Activated T-cell treated with anti-CD3 and anti-CD28 coated beads, Interleukin-2, amount 50 U/mL, for 24 hours (primary cell): ENCODE results near the gene CABP4.

Experiments
- DNase-seq: peaks from one replicate; pipeline ENCODE4 v3.0.0-alpha.2; 2020
- H3K27ac Mint-ChIP-seq: 2 replicates; pipeline ENCODE4 v1.8.0; 2020; ENCODE audit warnings: mild to moderate bottlenecking, mixed read lengths
- H3K27me3 Mint-ChIP-seq: 2 replicates; pipeline ENCODE4 v1.8.0; 2020; ENCODE audit warnings: mixed read lengths
- H3K36me3 Mint-ChIP-seq: 2 replicates; pipeline ENCODE4 v1.8.0; 2020; ENCODE audit warnings: low read depth, mixed read lengths
- H3K4me1 Mint-ChIP-seq: 2 replicates; pipeline ENCODE4 v1.8.0; 2020; ENCODE audit warnings: low read depth, mixed read lengths
- H3K4me3 Mint-ChIP-seq: 2 replicates; pipeline ENCODE4 v1.8.0; 2020; ENCODE audit warnings: mild to moderate bottlenecking, moderate library complexity, mixed read lengths
- H3K9me3 Mint-ChIP-seq: 2 replicates; pipeline ENCODE4 v1.8.0; 2020; ENCODE audit warnings: mixed read lengths

The CABP4 gene

DNA sequence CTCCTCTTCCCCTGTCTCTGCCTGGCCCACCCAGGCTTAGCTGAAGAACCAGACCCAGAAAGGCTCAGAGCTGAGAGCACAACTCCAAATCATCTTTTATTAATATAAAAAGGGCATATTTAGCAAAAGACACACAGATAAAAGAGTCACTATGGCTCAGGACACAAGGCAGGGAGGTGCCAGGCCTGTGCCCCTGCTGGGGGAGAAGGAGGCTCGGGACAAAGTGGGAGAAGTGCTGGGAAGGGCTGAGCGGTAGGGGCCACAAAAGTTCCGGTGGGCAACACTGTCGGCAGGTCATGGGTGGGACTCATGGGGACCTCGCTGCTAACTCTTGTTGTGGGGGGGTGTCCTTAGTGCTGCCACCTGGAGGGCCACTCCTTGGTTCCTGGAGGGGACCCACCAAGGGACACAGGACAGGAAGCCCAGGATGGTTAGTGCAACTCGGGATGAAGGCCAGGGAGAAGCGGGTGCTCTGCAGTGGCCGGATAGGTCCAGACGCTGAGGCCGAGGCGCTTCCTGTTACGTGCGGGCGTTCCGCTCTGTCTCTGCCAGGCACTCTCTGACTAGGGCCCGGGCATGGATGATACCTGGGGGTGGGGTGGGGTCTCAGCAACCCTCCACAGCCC lies 51.4 kb downstream of the CABP4 start:
- Mint-ChIP-seq H3K27ac (peak overlapping the region; percentile 97), H3K4me3 (peak overlapping the region; percentile 91), H3K9me3 (no peaks in the 10 kb centered on the region), H3K4me1 (peaks cover 46% of the 10 kb centered on the region), H3K36me3 (peaks cover 43% of the 10 kb centered on the region), H3K27me3 (no peaks in the 10 kb centered on the region)
- DNase-seq = no peak

DNA sequence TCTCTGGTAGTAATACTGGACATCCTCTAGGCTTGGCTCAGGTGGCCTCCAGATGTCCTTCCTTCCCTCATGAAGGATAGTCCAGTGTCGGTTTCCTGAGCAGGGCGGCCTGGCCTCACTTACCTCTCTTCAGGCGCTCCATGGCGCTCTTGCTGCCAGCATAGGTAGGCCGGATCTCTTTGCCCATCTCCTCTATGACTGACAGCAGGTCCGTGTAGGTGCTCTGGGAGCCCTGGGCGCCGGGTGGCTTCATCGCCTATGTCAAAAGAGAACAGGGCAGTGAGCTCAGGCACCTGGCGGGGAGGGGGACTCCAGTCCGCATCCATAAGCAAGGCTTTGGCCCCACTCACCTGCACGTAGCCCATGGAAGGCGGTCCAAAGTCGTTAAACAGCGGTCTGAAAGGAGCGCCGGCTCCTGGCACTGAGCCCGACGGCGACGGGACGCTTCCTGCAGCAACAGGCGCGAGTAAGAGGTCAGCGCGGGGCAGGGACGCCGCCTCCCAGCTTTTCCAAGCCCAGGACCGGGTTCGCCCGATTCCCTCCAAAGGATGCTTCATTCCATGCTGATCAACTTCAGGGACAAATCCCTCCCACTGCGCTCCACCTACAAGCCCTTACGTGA lies 52.2 kb downstream of the CABP4 start:
- Mint-ChIP-seq H3K27ac (peak overlapping the region; percentile 97), H3K9me3 (no peaks in the 10 kb centered on the region), H3K4me1 (peaks cover 40% of the 10 kb centered on the region), H3K4me3 (peak overlapping the region; percentile 91), H3K27me3 (no peaks in the 10 kb centered on the region), H3K36me3 (peaks cover 35% of the 10 kb centered on the region)
- DNase-seq = no peak

DNA sequence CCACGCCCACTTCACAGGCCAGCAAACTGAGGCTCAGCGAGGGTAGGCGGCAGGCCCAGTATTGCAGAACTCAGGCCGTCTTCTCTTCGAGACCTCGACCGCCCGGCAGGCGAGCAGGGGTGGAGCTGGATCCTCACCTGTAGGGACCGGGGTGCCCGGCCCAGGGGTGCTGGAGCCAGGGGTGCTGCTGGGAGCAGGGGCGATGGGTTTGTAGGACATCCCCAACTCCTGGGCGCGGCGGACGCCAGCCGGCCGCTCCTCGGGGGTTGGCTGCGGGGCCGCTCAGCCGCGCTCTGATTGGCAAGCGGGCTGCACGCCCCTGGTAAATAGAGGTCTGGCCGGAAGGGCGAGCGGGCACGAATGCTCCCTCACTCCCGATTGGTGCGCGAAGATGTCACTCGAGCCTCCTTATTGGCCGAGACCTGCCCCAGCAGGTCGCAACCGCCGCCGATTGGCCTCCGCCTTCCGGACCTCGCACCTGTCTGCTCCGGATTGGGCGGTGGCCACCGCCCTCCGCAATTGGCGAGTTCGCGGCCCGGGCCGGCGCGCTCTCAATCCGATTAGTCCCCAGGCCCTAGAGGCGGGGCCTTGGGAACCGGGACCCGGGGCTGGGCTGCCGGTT lies 52.8 kb downstream of the CABP4 start, which contains the start of gene CDK2AP2:
CDK2AP2 (minus strand) TSS at position 299 of the 622 bp plus-strand sequence; CDS start at position 219, 80 bp downstream.
- Mint-ChIP-seq H3K4me3 (peak within 1 kb of the TSS; percentile 91), H3K36me3 (peaks cover 29% of the 10 kb centered on the region), H3K9me3 (no peaks in the 10 kb centered on the region), H3K4me1 (peaks cover 35% of the 10 kb centered on the region), H3K27ac (peak within 1 kb of the TSS; percentile 97), H3K27me3 (no peaks in the 10 kb centered on the region)
- peak; percentile 98 for DNase-seq

DNA sequence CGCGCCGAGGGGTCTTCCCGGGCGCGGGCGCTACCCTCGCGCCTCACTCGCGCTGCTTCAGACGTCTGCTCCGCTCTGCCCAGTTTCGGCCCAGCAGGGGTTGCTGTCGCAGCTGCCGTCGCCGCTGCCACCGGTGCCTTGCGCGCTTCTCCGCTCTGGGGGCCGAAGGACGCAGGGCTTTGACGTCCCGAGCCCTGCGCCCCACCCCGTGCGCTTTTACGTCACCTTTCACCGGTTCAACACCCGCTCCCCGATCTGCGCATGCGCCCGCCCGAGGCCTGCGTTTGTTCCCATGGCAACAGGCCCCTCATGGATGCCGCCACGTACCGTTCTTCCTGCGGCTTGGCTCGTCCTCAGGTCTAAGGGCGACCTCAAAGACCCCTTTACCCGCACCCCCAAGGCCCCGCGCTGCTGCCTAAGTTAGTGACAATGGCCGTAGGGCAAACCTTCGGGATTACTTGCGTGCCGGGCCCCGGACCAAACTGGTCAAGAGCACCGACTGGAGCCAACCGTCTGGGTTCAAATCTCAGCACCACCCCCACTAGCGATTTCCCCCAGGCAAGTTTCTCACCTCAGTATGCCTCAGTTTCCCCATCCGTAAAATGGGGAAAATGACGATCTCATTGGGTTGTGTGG lies 53.5 kb downstream of the CABP4 start:
- H3K4me1 Mint-ChIP-seq = peaks cover 30% of the 10 kb centered on the region
- peak overlapping the region; percentile 97 for H3K27ac Mint-ChIP-seq
- H3K27me3 Mint-ChIP-seq = no peaks in the 10 kb centered on the region
- peaks cover 24% of the 10 kb centered on the region for H3K36me3 Mint-ChIP-seq
- peak; percentile 99 for DNase-seq
- peak overlapping the region; percentile 91 for H3K4me3 Mint-ChIP-seq
- H3K9me3 Mint-ChIP-seq = no peaks in the 10 kb centered on the region

DNA sequence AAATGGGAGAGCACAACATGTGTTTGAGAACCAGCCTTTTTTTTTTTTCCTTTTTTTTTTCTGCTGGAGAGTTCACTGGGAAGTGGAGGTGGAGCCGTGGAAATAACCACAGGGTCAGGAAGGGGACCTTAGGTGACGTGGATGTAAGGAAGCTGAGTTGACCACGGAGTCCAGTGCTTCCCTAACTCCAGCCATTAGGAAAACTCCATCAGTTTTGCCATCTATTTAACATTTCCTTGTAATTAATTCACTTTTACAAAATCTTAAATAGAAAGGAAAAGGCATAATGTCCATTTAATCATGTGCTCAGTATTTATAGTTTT lies 54.8 kb downstream of the CABP4 start:
- H3K9me3 Mint-ChIP-seq = no peaks in the 10 kb centered on the region
- H3K4me1 Mint-ChIP-seq = peaks cover 28% of the 10 kb centered on the region
- H3K27ac Mint-ChIP-seq = peak overlapping the region; percentile 97
- DNase-seq = no peak
- H3K36me3 Mint-ChIP-seq = peaks cover 19% of the 10 kb centered on the region
- H3K27me3 Mint-ChIP-seq = peaks cover 5% of the 10 kb centered on the region
- H3K4me3 Mint-ChIP-seq = peak overlapping the region; percentile 10
